Body of pancreas (tissue), 4 donors: ENCODE results near the gene IGSF9. TPM values are rescaled to one million over a fixed set of nuclear protein-coding genes. Genes with fewer than 3 reads are reported as not detected.

ENCODE experiments used
- ATAC-seq: fragments of 150-250 bp; one replicate; pipeline ENCODE4 v1.9.1; 2016
- DNase-seq, 4 donors: peaks; one replicate each; pipeline ENCODE4 v3.0.0-alpha.2; 2019
- H3K27ac ChIP-seq, 4 donors: fragments of 200-600 bp; sonication (generic); 1 replicate in 3 of 4; 2 replicates in 1 of 4; pipeline versions ENCODE4 v1.5.1 to v1.6.1; 2016 to 2019; ENCODE audit warnings: mild to moderate bottlenecking in 1 of 4, mixed read lengths in 1 of 4, moderate library complexity in 1 of 4
- H3K27me3 ChIP-seq, 2 donors: fragments of 200-600 bp; sonication (generic); one replicate each; pipeline ENCODE4 v1.6.0; 2016; ENCODE audit warnings: mild to moderate bottlenecking in 1 of 2
- H3K36me3 ChIP-seq, 2 donors: fragments of 200-600 bp; sonication (generic); replicated peaks in 1 of 2; 2 replicates each; pipeline ENCODE4 v1.5.1; 2016; ENCODE audit warnings: low read depth in 2 of 2; ENCODE audit not compliant: insufficient read depth in 1 of 2
- H3K4me1 ChIP-seq: fragments of 200-600 bp; sonication (generic); one replicate; pipeline ENCODE4 v1.6.0; 2016
- H3K4me3 ChIP-seq, 2 donors: fragments of 200-600 bp; sonication (generic); 1 replicate in 1 of 2; 2 replicates in 1 of 2; pipeline ENCODE4 v1.5.1; 2016 to 2019
- H3K9me3 ChIP-seq, 3 donors: fragments of 200-600 bp; sonication (generic); 1 replicate in 2 of 3; 2 replicates in 1 of 3; pipeline ENCODE4 v1.5.1; 2016
- POLR2A ChIP-seq, 3 donors: fragments of 450-650 bp; IDR thresholded peaks; one replicate each; pipeline ENCODE4 v1.6.1; 2016; ENCODE audit warnings: antibody characterized with exemption in 3 of 3, mild to moderate bottlenecking in 2 of 3
- WGBS, 2 donors: methylation state at CpG; one replicate each; pipeline ENCODE4 v1.1.5; 2017; 5-methylcytosine and 5-hydroxymethylcytosine counted together
- intact Hi-C: fragments of 100-400 bp; cut with DNase I; formaldehyde crosslinking; loops from one replicate; pipeline ENCODE4 v1.15.1; 2023
- microRNA-seq, 2 donors: library from miRNA; unstranded; fragments of <30 nt; microRNA quantifications; one replicate each; pipeline ENCODE4, GENCODE V29; 2016; ENCODE audit warnings: borderline number of aligned reads in 2 of 2, borderline replicate concordance in 2 of 2
- small RNA-seq: library from RNA; depleted of rRNA; stranded (forward); fragments of <200 nt; gene quantifications from one replicate; pipeline ENCODE3, GENCODE V24; 2016
- total RNA-seq, 2 donors: library from RNA; depleted of rRNA; stranded (reverse); fragments of >200 nt; gene quantifications; one replicate each; pipeline ENCODE4 v1.1.0, GENCODE V29; 2016
- TF ChIP-seq, protein P1 (sequence below), 7 experiments: fragments of 450-650 bp in 4 of 7; fragments of 200-600 bp in 3 of 7; sonication (generic) in 3 of 7; IDR thresholded peaks; one replicate each; pipeline ENCODE4 v1.5.1; 2016 to 2019; ENCODE audit warnings: antibody characterized with exemption in 7 of 7

The IGSF9 gene
- total RNA-seq, 2 donors from 2014 or later, result 2.3 to 4.9 TPM

DNA sequence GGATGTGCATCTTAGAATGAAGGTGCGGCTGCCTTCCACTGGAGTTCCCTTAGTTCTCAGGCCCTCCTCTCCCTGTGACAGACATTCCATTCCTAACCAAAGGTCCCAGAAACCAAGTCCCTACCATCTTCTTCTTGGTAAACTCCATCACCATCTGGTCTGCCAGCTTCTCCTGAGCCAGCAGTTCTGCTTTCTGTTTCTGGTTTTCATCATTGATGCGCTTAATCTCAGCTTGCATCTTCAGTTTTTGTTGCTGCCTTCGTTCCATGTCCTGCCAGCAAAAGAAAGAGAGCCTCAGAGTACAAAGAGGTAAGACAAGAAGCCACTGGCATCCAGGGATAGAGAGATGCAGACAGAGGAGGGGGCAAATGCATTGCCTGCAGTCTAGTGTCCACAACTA, 65.0 kb downstream of the IGSF9 start:
- no peaks in the 10 kb centered on the region for H3K36me3 ChIP-seq
- H3K4me3 ChIP-seq, result no peak overlapping the region
- no peaks in the 10 kb centered on the region for H3K4me1 ChIP-seq
- H3K9me3 ChIP-seq, result no peaks in the 10 kb centered on the region
- no peak for DNase-seq
- H3K27ac ChIP-seq, result no peak overlapping the region
- intact Hi-C loops, result no loop called here
- no peak for TF ChIP-seq POLR2A (IDR thresholded peaks at IDR 0.05)
- TF ChIP-seq, protein P1, sequence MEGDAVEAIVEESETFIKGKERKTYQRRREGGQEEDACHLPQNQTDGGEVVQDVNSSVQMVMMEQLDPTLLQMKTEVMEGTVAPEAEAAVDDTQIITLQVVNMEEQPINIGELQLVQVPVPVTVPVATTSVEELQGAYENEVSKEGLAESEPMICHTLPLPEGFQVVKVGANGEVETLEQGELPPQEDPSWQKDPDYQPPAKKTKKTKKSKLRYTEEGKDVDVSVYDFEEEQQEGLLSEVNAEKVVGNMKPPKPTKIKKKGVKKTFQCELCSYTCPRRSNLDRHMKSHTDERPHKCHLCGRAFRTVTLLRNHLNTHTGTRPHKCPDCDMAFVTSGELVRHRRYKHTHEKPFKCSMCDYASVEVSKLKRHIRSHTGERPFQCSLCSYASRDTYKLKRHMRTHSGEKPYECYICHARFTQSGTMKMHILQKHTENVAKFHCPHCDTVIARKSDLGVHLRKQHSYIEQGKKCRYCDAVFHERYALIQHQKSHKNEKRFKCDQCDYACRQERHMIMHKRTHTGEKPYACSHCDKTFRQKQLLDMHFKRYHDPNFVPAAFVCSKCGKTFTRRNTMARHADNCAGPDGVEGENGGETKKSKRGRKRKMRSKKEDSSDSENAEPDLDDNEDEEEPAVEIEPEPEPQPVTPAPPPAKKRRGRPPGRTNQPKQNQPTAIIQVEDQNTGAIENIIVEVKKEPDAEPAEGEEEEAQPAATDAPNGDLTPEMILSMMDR (IDR thresholded peaks at IDR 0.05), result no peak
- no peaks in the 10 kb centered on the region for H3K27me3 ChIP-seq
- no peak for ATAC-seq
- 82 to 91% methylated on average over 3 of the region's 3 CpGs for WGBS, 2 donors

GRCh38 chr1:159879977-159880376, 65.4 kb downstream of the IGSF9 start:
- intact Hi-C loops, result no loop called here
- Histone ChIP-seq H3K4me1 (no peaks in the 10 kb centered on the region), H3K27me3 (no peaks in the 10 kb centered on the region), H3K36me3 (no peaks in the 10 kb centered on the region), H3K27ac (no peak overlapping the region), H3K4me3 (no peak overlapping the region), H3K9me3 (no peaks in the 10 kb centered on the region)
- DNase-seq (no peak), ATAC-seq (no peak)
- WGBS, 2 donors, result 79 to 80% methylated on average over 4 of the region's 4 CpGs
- no peak for TF ChIP-seq POLR2A (IDR thresholded peaks at IDR 0.05)
- TF ChIP-seq, protein P1 (IDR thresholded peaks at IDR 0.05), result no peak

GRCh38 chr1:159879136-159879535, 66.3 kb downstream of the IGSF9 start:
- H3K9me3 ChIP-seq, result no peaks in the 10 kb centered on the region
- intact Hi-C loops, result no loop called here
- no peaks in the 10 kb centered on the region for H3K27me3 ChIP-seq
- DNase-seq (no peak), ATAC-seq (no peak)
- H3K4me1 ChIP-seq, result no peaks in the 10 kb centered on the region
- WGBS, 2 donors, result 85 to 93% methylated on average over 3 of the region's 3 CpGs
- no peaks in the 10 kb centered on the region for H3K36me3 ChIP-seq
- H3K4me3 ChIP-seq, result no peak overlapping the region
- TF ChIP-seq, protein P1 (IDR thresholded peaks at IDR 0.05), result no peak
- no peak for TF ChIP-seq POLR2A (IDR thresholded peaks at IDR 0.05)
- no peak overlapping the region for H3K27ac ChIP-seq

DNA sequence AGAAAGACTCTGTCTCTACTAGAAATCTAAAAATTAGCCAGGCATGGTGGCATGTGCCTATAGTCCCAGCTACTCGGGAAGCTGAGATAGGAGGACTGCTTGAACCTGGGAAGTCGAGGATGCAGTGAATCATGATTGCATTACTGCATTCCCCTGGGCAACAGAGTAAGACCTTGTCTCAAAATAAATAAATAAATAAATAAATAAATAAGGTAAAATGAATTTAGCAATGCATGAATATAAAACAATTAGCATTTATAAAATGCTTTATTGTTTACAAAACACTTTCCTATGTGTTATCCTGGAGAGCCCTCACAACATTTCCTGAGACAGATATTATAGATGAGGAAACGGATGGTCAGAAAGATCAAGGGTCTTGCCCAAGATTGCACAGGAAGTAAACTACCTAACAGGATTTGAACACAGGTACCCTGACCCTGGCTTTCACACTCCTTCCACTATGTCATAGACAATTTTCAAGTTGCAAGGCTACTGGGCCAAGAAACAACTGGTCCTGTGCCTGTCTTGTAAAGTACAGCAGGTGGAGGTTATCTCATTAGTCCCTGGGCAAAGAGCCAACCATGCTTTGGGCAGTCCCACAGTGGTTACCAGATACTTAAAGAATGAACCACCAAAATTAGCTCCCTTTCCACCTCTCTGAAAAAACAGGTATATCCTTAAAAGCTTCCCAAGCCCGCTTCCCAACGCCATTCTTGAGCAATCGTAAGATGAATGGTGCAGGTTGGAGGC, 67.5 kb downstream of the IGSF9 start:
- H3K9me3 ChIP-seq, result no peaks in the 10 kb centered on the region
- ATAC-seq (peak; percentile 58), DNase-seq (peak; percentile 28 to 69 (median 48))
- no peaks in the 10 kb centered on the region for H3K4me1 ChIP-seq
- intact Hi-C loops, result no loop called here
- no peaks in the 10 kb centered on the region for H3K36me3 ChIP-seq
- WGBS, 2 donors, result 79 to 87% methylated on average over 6 of the region's 6 CpGs
- TF ChIP-seq POLR2A (IDR thresholded peaks at IDR 0.05), result no peak
- TF ChIP-seq, protein P1 (IDR thresholded peaks at IDR 0.05), result no peak
- H3K27ac ChIP-seq, result no peak overlapping the region
- no peaks in the 10 kb centered on the region for H3K27me3 ChIP-seq
- no peak overlapping the region for H3K4me3 ChIP-seq

Small RNA genes within 50 kb of the gene (microRNA-seq; reads per million reads assigned to microRNA genes)
- gene MIR4259, result 0 reads per million in 2 donors

Small RNA genes within 50 kb of the gene (small RNA-seq; reads per million reads assigned to genes)
- gene MIR4259, result not detected

Other genes starting within 250 kb of the IGSF9 start
- 1 to 10 TPM in 1 of 2 donors, under 1 TPM in 1; 0.33 to 1.6 TPM for gene CRP, start 231.0 kb downstream of the IGSF9 start, total RNA-seq
- gene DUSP23, start 164.7 kb downstream of the IGSF9 start, total RNA-seq, result 10 to 100 TPM; 60.6 to 91.1 TPM
- 1 to 10 TPM in 1 of 2 donors, not detected in 1; 6.3 TPM for gene FCRL6, start 143.3 kb downstream of the IGSF9 start, total RNA-seq
- 1 to 10 TPM in 1 of 2 donors, not detected in 1; 3.6 TPM for gene SLAMF8, start 118.7 kb downstream of the IGSF9 start, total RNA-seq
- gene VSIG8, start 83.0 kb downstream of the IGSF9 start, total RNA-seq, result not detected
- gene CFAP45, start 45.4 kb downstream of the IGSF9 start, total RNA-seq, result not detected
- gene TAGLN2, start 20.1 kb downstream of the IGSF9 start, total RNA-seq, result 100 to 1,000 TPM in 1 of 2 donors, 10 to 100 TPM in 1; 63.0 to 118 TPM
- not detected for gene SLAMF9, start 8.6 kb upstream of the IGSF9 start, total RNA-seq
- 1 to 10 TPM; 4.9 to 7.8 TPM for gene PIGM, start 86.4 kb upstream of the IGSF9 start, total RNA-seq
- gene KCNJ10, start 124.5 kb upstream of the IGSF9 start, total RNA-seq, result not detected
- not detected for gene KCNJ9, start 135.9 kb upstream of the IGSF9 start, total RNA-seq
- 10 to 100 TPM; 18.4 to 46.8 TPM for gene IGSF8, start 153.0 kb upstream of the IGSF9 start, total RNA-seq
- 10 to 100 TPM in 1 of 2 donors, 1 to 10 TPM in 1; 1.6 to 41.2 TPM for gene ATP1A2, start 170.1 kb upstream of the IGSF9 start, total RNA-seq
- gene ATP1A4, start 206.0 kb upstream of the IGSF9 start, total RNA-seq, result not detected
- gene CASQ1, start 245.0 kb upstream of the IGSF9 start, total RNA-seq, result not detected